Measurements from ENCODE around the gene PTGES3L. TPM values are rescaled to one million over a fixed set of nuclear protein-coding genes. Genes with fewer than 3 reads are reported as not detected.

The PTGES3L gene
- total and polyA plus RNA-seq, 2 of the 13 experiments (the other 11 are each of a cell fraction or from before 2014, with no cell fraction given), result 1.2 to 2.9 TPM

DNA sequence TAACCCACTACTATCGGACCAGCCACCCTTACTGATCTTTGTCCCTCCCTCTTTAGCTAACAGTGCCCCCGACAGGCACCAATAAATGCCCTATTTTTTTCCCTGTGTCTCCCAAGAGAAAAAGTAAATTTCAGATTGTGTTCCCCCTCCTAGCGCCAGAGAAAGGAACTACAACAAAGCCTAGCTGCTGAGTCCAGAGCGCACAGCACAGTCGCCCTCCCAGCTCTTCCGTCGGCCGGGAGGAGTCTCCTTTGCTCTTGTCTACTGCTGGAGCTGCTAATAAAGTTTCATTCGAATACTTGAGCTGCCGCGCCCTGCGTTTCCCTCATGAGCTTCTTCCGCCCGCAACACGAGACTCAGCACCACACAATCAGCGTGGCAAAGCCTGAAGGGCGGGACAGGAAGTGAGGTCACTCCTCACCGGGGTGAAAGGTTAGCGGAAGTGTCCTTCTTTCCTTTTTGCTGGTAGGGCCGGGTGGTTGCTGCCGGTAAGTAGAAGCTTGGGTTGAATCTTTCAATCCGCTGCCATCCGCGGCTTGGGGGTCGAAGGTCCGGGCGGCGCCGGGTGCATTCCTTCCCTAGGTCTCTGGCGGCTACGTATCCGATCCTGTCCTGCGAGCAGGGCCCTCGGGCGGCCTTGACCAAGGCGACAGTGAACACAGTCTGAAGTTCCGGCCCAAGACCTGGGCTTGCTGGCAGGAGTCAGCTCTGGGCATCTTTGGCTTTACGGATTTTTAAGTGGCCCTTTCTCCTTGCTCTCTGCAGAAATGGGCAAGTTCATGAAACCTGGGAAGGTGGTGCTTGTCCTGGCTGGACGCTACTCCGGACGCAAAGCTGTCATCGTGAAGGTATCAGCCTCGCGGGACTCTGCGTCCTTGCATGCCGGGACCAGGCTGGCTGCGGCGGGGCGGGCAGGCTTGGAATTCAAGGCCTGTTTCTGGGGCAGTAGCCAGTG lies 18.4 kb upstream of the PTGES3L start, which contains the start of gene RPL27 (continued):
- TF ChIP-seq, protein P1, sequence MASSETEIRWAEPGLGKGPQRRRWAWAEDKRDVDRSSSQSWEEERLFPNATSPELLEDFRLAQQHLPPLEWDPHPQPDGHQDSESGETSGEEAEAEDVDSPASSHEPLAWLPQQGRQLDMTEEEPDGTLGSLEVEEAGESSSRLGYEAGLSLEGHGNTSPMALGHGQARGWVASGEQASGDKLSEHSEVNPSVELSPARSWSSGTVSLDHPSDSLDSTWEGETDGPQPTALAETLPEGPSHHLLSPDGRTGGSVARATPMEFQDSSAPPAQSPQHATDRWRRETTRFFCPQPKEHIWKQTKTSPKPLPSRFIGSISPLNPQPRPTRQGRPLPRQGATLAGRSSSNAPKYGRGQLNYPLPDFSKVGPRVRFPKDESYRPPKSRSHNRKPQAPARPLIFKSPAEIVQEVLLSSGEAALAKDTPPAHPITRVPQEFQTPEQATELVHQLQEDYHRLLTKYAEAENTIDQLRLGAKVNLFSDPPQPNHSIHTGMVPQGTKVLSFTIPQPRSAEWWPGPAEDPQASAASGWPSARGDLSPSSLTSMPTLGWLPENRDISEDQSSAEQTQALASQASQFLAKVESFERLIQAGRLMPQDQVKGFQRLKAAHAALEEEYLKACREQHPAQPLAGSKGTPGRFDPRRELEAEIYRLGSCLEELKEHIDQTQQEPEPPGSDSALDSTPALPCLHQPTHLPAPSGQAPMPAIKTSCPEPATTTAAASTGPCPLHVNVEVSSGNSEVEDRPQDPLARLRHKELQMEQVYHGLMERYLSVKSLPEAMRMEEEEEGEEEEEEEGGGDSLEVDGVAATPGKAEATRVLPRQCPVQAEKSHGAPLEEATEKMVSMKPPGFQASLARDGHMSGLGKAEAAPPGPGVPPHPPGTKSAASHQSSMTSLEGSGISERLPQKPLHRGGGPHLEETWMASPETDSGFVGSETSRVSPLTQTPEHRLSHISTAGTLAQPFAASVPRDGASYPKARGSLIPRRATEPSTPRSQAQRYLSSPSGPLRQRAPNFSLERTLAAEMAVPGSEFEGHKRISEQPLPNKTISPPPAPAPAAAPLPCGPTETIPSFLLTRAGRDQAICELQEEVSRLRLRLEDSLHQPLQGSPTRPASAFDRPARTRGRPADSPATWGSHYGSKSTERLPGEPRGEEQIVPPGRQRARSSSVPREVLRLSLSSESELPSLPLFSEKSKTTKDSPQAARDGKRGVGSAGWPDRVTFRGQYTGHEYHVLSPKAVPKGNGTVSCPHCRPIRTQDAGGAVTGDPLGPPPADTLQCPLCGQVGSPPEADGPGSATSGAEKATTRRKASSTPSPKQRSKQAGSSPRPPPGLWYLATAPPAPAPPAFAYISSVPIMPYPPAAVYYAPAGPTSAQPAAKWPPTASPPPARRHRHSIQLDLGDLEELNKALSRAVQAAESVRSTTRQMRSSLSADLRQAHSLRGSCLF (CRISPR knock-in tag; IDR thresholded peaks at IDR 0.05; ENCODE audit: borderline replicate concordance), result no peak
- TF ChIP-seq PRDM15 (CRISPR knock-in tag; IDR thresholded peaks at IDR 0.05) (peak; percentile 58; the same call in 1 of the 2 replicates), ARHGAP35 (CRISPR knock-in tag; IDR thresholded peaks at IDR 0.05; ENCODE audit: borderline replicate concordance) (peak; percentile 78; the same call in 1 of the 2 replicates), SOX6 (IDR thresholded peaks at IDR 0.05) (no peak), SOX6 (CRISPR knock-in tag; IDR thresholded peaks at IDR 0.05) (peak; percentile 93), ZNF879 (CRISPR knock-in tag; IDR thresholded peaks at IDR 0.05) (no peak; the same call in 1 of the 2 replicates), MYNN (CRISPR knock-in tag; IDR thresholded peaks at IDR 0.05; ENCODE audit: low read depth) (no peak), SMAD1 (CRISPR knock-in tag; IDR thresholded peaks at IDR 0.05; ENCODE audit: borderline replicate concordance, low read depth) (peak; percentile 82), ZNF792 (CRISPR knock-in tag; IDR thresholded peaks at IDR 0.05) (peak; percentile 99), TEAD2 (CRISPR knock-in tag; IDR thresholded peaks at IDR 0.05) (peak; percentile 46; the same call in 1 of the 2 replicates), REL (CRISPR knock-in tag; conservative IDR thresholded peaks at IDR 0.05) (no peak), ZC3H4 (CRISPR knock-in tag; IDR thresholded peaks at IDR 0.05; ENCODE audit: borderline replicate concordance) (no peak; the same call in 1 of the 2 replicates), NCOA5 (CRISPR knock-in tag; IDR thresholded peaks at IDR 0.05) (no peak), ZFP82 (CRISPR knock-in tag; IDR thresholded peaks at IDR 0.05; ENCODE audit: borderline replicate concordance) (peak; percentile 83), RXRB (CRISPR knock-in tag; IDR thresholded peaks at IDR 0.05; ENCODE audit: borderline replicate concordance) (peak; percentile 97), ZIK1 (CRISPR knock-in tag; IDR thresholded peaks at IDR 0.05; ENCODE audit: borderline replicate concordance, low read depth) (peak; percentile 91)
- TF ChIP-seq, protein P2, sequence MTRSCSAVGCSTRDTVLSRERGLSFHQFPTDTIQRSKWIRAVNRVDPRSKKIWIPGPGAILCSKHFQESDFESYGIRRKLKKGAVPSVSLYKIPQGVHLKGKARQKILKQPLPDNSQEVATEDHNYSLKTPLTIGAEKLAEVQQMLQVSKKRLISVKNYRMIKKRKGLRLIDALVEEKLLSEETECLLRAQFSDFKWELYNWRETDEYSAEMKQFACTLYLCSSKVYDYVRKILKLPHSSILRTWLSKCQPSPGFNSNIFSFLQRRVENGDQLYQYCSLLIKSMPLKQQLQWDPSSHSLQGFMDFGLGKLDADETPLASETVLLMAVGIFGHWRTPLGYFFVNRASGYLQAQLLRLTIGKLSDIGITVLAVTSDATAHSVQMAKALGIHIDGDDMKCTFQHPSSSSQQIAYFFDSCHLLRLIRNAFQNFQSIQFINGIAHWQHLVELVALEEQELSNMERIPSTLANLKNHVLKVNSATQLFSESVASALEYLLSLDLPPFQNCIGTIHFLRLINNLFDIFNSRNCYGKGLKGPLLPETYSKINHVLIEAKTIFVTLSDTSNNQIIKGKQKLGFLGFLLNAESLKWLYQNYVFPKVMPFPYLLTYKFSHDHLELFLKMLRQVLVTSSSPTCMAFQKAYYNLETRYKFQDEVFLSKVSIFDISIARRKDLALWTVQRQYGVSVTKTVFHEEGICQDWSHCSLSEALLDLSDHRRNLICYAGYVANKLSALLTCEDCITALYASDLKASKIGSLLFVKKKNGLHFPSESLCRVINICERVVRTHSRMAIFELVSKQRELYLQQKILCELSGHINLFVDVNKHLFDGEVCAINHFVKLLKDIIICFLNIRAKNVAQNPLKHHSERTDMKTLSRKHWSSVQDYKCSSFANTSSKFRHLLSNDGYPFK (CRISPR knock-in tag; IDR thresholded peaks at IDR 0.05; ENCODE audit: borderline replicate concordance), result peak; percentile 100

All from HepG2 (cell line).